Lower lobe of right lung (tissue), 2 donors: ENCODE data around the gene ADRA1B. TPM values are rescaled to one million over a fixed set of nuclear protein-coding genes. Genes with fewer than 3 reads are reported as not detected.
"Not testable (repeated sequence)": the region's sequence is repeated elsewhere in the genome, so short reads cannot be mapped to it uniquely, and the experiment has no call there.

Experiments used
- ATAC-seq, 2 donors: fragments of 200-7000 bp; cut with Tn5 transposase; one replicate each; pipeline ENCODE4 v1.9.1; 2020 to 2022; ENCODE audit warnings: mild to moderate bottlenecking in 2 of 2, moderate library complexity in 2 of 2
- DNase-seq: peaks from one replicate; pipeline ENCODE4 v3.0.0-alpha.2; 2020
- H3K27ac ChIP-seq: fragments of 200-600 bp; one replicate; pipeline ENCODE4 v1.8.0; 2022
- H3K27me3 ChIP-seq: fragments of 200-600 bp; one replicate; pipeline ENCODE4 v1.8.0; 2022; ENCODE audit warnings: low read depth
- H3K36me3 ChIP-seq: fragments of 200-600 bp; one replicate; pipeline ENCODE4 v1.8.0; 2022; ENCODE audit warnings: mild to moderate bottlenecking
- H3K4me1 ChIP-seq: fragments of 200-600 bp; one replicate; pipeline ENCODE4 v1.8.0; 2022
- H3K4me3 ChIP-seq: fragments of 200-600 bp; one replicate; pipeline ENCODE4 v1.8.0; 2022; ENCODE audit warnings: mild to moderate bottlenecking
- H3K9me3 ChIP-seq: fragments of 200-600 bp; one replicate; pipeline ENCODE4 v1.8.0; 2022
- CTCF ChIP-seq: fragments of 200-600 bp; IDR thresholded peaks from one replicate; pipeline ENCODE4 v1.8.0; 2022; ENCODE audit warnings: antibody characterized with exemption, mild to moderate bottlenecking
- intact Hi-C: fragments of 100-400 bp; cut with DNase I; formaldehyde crosslinking; loops from one replicate; pipeline ENCODE4 v1.11.0; 2022
- total RNA-seq: library from RNA; stranded (reverse); fragmentation: NEBNext Ultra II Directional; extraction: Animal tissue kit (Norgen Biotek cat#: 25700); gene quantifications from one replicate; pipeline ENCODE4 v1.2.1, GENCODE V29; 2021
- donor health status: DM: no; HTN: yes; CAD: no; lungs with severe emphysema.

Gene ADRA1B
- total RNA-seq, 1 donor from 2014 or later: 3.8 TPM

DNA sequence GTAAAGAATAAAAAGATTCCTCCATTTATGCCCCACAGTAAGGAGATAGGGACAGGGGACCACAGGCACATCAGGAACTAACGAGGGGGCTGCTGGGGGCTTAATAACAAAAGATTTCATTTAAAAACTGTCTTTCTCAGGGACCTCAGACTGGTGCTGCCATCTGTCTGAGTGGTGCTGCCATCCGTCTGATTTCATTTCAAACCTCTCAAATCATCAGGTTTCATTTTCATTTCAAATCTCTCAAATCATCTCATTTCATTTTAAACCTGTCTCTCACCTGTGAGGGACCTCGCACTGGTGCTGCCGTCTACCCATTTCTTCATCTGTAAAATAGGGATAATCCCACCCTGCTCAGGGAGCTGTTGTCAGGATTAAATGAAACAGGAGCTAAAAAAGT, 45.9 kb downstream of the ADRA1B start:
- no peaks in the 10 kb centered on the region for H3K36me3 ChIP-seq
- no peak for TF ChIP-seq CTCF
- no peaks in the 10 kb centered on the region for H3K9me3 ChIP-seq
- ATAC-seq: no peak
- no peak for DNase-seq
- no peaks in the 10 kb centered on the region for H3K27me3 ChIP-seq
- intact Hi-C loops: no loop called here
- H3K4me1 ChIP-seq: no peaks in the 10 kb centered on the region
- no peak overlapping the region for H3K4me3 ChIP-seq
- no peak overlapping the region for H3K27ac ChIP-seq

DNA sequence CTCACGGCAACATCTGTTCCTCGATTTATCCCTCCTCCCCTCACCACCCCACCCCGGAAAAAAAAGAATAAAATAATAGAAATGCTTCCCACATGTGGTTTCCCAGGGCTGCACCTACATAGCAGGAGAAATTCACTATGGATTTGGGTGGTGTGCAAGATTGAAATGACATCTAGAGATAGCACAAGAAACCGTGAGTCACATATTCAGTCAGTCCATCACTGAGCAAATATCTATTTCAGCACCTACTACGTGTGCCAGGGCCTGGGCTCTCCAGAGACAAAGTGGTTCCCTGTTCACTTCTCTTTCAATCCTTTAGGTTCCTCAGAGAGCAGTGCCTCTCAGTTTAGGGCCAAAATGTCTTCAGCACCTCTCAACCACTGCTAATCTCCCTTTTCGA, 47.7 kb downstream of the ADRA1B start:
- no peak for TF ChIP-seq CTCF
- H3K27me3 ChIP-seq: no peaks in the 10 kb centered on the region
- no peaks in the 10 kb centered on the region for H3K9me3 ChIP-seq
- DNase-seq: no peak
- no peak overlapping the region for H3K27ac ChIP-seq
- no peaks in the 10 kb centered on the region for H3K36me3 ChIP-seq
- no peak overlapping the region for H3K4me3 ChIP-seq
- no peaks in the 10 kb centered on the region for H3K4me1 ChIP-seq
- intact Hi-C loops: no loop called here
- ATAC-seq: no peak

- ATAC-seq (peak; percentile 71 to 79), DNase-seq (peak; percentile 65)
- H3K4me1 ChIP-seq: no peaks in the 10 kb centered on the region
Measured at GRCh38 chr5:159965031-159965837, 49.0 kb downstream of the ADRA1B start.

DNA sequence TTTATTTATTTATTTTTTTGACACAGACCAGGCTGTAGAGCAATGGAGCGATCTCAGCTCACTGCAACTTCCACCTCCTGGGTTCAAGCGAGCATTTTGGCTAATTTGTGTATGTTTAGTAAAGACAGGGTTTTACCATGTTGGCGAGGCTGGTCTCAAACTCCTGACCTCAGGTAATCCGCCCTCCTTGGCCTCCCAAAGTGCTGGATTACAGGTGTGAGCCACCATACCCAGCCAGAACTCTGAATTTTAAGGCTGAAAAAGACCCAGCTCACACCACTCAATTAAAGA, 49.5 kb downstream of the ADRA1B start:
- ATAC-seq, intact Hi-C loops, H3K9me3 ChIP-seq: not testable (repeated sequence)

More at GRCh38 chr5:159965031-159965837, 49.0 kb downstream of the ADRA1B start:
- intact Hi-C loops: no loop called here
- Histone ChIP-seq H3K9me3 (no peaks in the 10 kb centered on the region), H3K4me3 (no peak overlapping the region), H3K36me3 (no peaks in the 10 kb centered on the region), H3K27ac (no peak overlapping the region), H3K27me3 (peaks cover 8% of the 10 kb centered on the region)
- peak; percentile 67 for TF ChIP-seq CTCF

GRCh38 chr5:159969966-159970365, 53.7 kb downstream of the ADRA1B start:
- no peak for ATAC-seq
- no peak for DNase-seq
- Histone ChIP-seq H3K27ac (no peak overlapping the region), H3K36me3 (no peaks in the 10 kb centered on the region), H3K9me3 (no peaks in the 10 kb centered on the region), H3K4me1 (no peaks in the 10 kb centered on the region), H3K4me3 (no peak overlapping the region), H3K27me3 (peaks cover 40% of the 10 kb centered on the region)
- intact Hi-C loops: no loop called here
- TF ChIP-seq CTCF: no peak

More for the DNA sequence above, 49.5 kb downstream of the ADRA1B start:
- H3K27me3 ChIP-seq: peaks cover 14% of the 10 kb centered on the region
- not testable (repeated sequence) for DNase-seq, H3K27ac ChIP-seq, H3K4me1 ChIP-seq, H3K4me3 ChIP-seq, H3K36me3 ChIP-seq

- intact Hi-C loops: no loop called here
- Histone ChIP-seq H3K27ac (no peak overlapping the region), H3K36me3 (no peaks in the 10 kb centered on the region), H3K9me3 (no peaks in the 10 kb centered on the region), H3K4me3 (no peak overlapping the region), H3K4me1 (no peaks in the 10 kb centered on the region), H3K27me3 (peaks cover 40% of the 10 kb centered on the region)
- no peak for DNase-seq
- no peak for TF ChIP-seq CTCF
- ATAC-seq: no peak
Measured at GRCh38 chr5:159971038-159971437, 54.8 kb downstream of the ADRA1B start.
